WTC11 (cell line): ENCODE measurements around the gene NUP210L.

Experiments used
- AFF4 ChIP-seq: sonication (generic); formaldehyde crosslinking; IDR thresholded peaks from 2 replicates; pipeline ENCODE4 v1.8.1; 2023; ENCODE audit warnings: mild to moderate bottlenecking, missing genetic modification reagents, borderline replicate concordance
- CTCF ChIP-seq: fragments of 200-600 bp; IDR thresholded peaks from 2 replicates; pipeline ENCODE4 v1.8.0; 2022; ENCODE audit warnings: antibody characterized with exemption
- MAX ChIP-seq: sonication (generic); formaldehyde crosslinking; IDR thresholded peaks from 2 replicates; pipeline ENCODE4 v1.8.0; 2022; ENCODE audit warnings: mild to moderate bottlenecking, missing genetic modification reagents
- PREB ChIP-seq: sonication (generic); formaldehyde crosslinking; IDR thresholded peaks from 2 replicates; pipeline ENCODE4 v1.8.1; 2022; ENCODE audit warnings: mild to moderate bottlenecking, missing genetic modification reagents, moderate library complexity, borderline replicate concordance
- USF2 ChIP-seq: sonication (generic); formaldehyde crosslinking; IDR thresholded peaks from 2 replicates; pipeline ENCODE4 v1.8.1; 2023; ENCODE audit warnings: mild to moderate bottlenecking, missing genetic modification reagents, moderate library complexity
- ZNF121 ChIP-seq: sonication (generic); formaldehyde crosslinking; IDR thresholded peaks from 2 replicates; pipeline ENCODE4 v1.8.0; 2023; ENCODE audit warnings: missing genetic modification reagents

- TF ChIP-seq ZNF121 (CRISPR knock-in tag) (no peak), USF2 (CRISPR knock-in tag) (no peak), CTCF (no peak), AFF4 (CRISPR knock-in tag) (no peak), PREB (CRISPR knock-in tag) (no peak), MAX (CRISPR knock-in tag) (no peak)
These were observed 12.6 kb upstream of the NUP210L start for GRCh38 chr1:154167461-154167860.
